Activated CD8-positive, alpha-beta memory T cell treated with anti-CD3 and anti-CD28 coated beads, Interleukin-2, amount 10 ng/mL, durations not matched to agents 7 days and 5 days (primary cell): ENCODE measurements around the gene ADRA1B. TPM values are rescaled to one million over a fixed set of nuclear protein-coding genes. Genes with fewer than 3 reads are reported as not detected.

Experiments used
- ATAC-seq: fragments of 150-1000 bp; cut with Tn5 transposase; one replicate; pipeline ENCODE4 v1.10.0; 2021; ENCODE audit warnings: moderate library complexity
- CTCF ChIA-PET: fragments of 350-600 bp; sonication (Branson Sonifier 250); formaldehyde crosslinking; loops from one replicate; lab custom pipeline; 2021; ENCODE audit warnings: antibody characterized with exemption; lab: Charles Lee
- DNase-seq: peaks from one replicate; pipeline ENCODE4 v3.0.0-alpha.2; 2020
- H3K27ac Mint-ChIP-seq: one replicate; pipeline ENCODE4 v1.8.0; 2021; ENCODE audit warnings: mild to moderate bottlenecking, mixed read lengths
- H3K27me3 Mint-ChIP-seq: one replicate; pipeline ENCODE4 v1.8.0; 2021; ENCODE audit warnings: mixed read lengths
- H3K36me3 Mint-ChIP-seq: one replicate; pipeline ENCODE4 v1.8.0; 2021; ENCODE audit warnings: mild to moderate bottlenecking, mixed read lengths
- H3K4me1 Mint-ChIP-seq: one replicate; pipeline ENCODE4 v1.8.0; 2021; ENCODE audit warnings: mixed read lengths
- H3K4me3 Mint-ChIP-seq: one replicate; pipeline ENCODE4 v1.8.0; 2021; ENCODE audit warnings: mild to moderate bottlenecking, moderate library complexity, mixed read lengths
- H3K9me3 Mint-ChIP-seq: one replicate; pipeline ENCODE4 v1.8.0; 2022; ENCODE audit warnings: low read depth, mixed read lengths
- total RNA-seq, 2 experiments: library from RNA; stranded (reverse); gene quantifications; one replicate each; pipeline ENCODE4 v1.2.3, GENCODE V29; 2021

The ADRA1B gene
- total RNA-seq, 2 experiments from 2014 or later = 0.49 TPM; not detected in 1

GRCh38 chr5:159921721-159922120 is 5.4 kb downstream of the ADRA1B start:
- H3K4me3 Mint-ChIP-seq = no peak overlapping the region
- CTCF ChIA-PET = interaction anchor here (1.3 kb wide), 1 partner anchor 15 kb away, joined by 3 read pairs; no protein-coding TSS in a partner anchor
- no peak overlapping the region for H3K27ac Mint-ChIP-seq
- no peaks in the 10 kb centered on the region for H3K4me1 Mint-ChIP-seq
- H3K9me3 Mint-ChIP-seq = no peaks in the 10 kb centered on the region
- peaks cover 47% of the 10 kb centered on the region for H3K27me3 Mint-ChIP-seq
- DNase-seq (no peak), ATAC-seq (no peak)
- H3K36me3 Mint-ChIP-seq = no peaks in the 10 kb centered on the region

GRCh38 chr5:159923008-159923407 is 6.7 kb downstream of the ADRA1B start:
- Mint-ChIP-seq H3K9me3 (no peaks in the 10 kb centered on the region), H3K27me3 (peaks cover 37% of the 10 kb centered on the region)
- no peak for DNase-seq

DNA sequence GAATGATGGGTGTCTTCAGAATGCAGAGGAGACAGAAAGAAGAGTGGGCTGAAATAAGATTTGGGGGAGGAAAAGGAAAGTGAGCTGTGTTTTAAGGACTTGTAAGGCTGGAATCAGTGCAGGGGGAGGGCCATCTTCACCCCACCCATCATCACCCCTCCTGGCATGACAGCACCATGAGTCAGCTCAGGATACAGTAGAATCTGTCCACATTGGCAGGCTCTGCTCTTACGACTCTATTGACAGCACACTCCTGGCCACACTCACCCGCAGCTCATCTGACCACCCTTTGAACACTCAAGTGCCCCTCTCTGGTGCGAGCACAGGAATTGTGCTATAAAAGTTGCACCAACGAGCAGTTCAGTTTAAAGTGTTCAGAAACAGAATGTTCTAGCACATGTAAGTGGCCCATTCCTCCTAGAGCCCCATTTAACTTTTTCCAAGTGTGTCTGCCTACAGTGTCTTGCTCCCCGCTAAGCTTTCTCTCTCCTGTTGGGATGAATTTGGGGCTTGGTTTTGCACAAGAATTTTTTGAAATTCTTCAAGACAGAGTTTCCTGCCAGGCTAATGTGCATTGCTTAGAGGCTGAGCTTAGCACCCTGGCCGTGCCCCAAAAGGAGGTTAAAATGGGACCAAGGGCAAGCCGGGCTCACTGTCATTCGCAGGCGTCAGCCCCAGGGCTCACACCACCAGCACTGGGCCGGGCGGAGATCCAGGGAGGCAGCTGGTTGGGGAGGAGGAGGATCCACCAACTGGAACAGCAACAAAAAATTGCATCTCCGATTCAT is 12.0 kb downstream of the ADRA1B start:
- H3K27me3 Mint-ChIP-seq = peaks cover 38% of the 10 kb centered on the region
- H3K27ac Mint-ChIP-seq = no peak overlapping the region
- ATAC-seq (no peak), DNase-seq (no peak)
- H3K36me3 Mint-ChIP-seq = no peaks in the 10 kb centered on the region
- no peaks in the 10 kb centered on the region for H3K9me3 Mint-ChIP-seq
- CTCF ChIA-PET = no interaction called here
- H3K4me3 Mint-ChIP-seq = no peak overlapping the region
- H3K4me1 Mint-ChIP-seq = peaks cover 4% of the 10 kb centered on the region

More at GRCh38 chr5:159923008-159923407, 6.7 kb downstream of the ADRA1B start:
- H3K4me3 Mint-ChIP-seq = no peak overlapping the region
- ATAC-seq = no peak
- CTCF ChIA-PET = no interaction called here
- H3K27ac Mint-ChIP-seq = no peak overlapping the region
- no peaks in the 10 kb centered on the region for H3K4me1 Mint-ChIP-seq
- no peaks in the 10 kb centered on the region for H3K36me3 Mint-ChIP-seq

DNA sequence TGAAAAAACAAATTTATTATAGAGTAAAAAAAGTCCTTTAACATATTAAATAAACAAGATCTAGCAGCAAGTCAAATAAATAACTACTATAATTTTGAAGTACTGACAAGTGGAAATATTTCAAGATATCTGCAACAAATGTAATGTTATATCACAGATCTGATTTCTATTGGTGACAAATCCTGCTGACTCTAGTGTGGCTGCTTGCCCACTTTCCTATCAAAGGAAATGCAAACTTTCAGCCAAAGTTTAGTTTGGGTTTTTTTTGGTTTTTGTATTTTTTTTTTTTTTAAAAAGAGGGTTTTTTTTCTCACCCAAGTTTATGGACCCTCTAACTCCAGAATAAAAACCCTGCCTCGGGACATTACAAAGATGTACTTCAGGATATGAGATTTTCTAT is 12.9 kb downstream of the ADRA1B start:
- Mint-ChIP-seq H3K27me3 (peaks cover 42% of the 10 kb centered on the region), H3K4me1 (peaks cover 10% of the 10 kb centered on the region)

DNA sequence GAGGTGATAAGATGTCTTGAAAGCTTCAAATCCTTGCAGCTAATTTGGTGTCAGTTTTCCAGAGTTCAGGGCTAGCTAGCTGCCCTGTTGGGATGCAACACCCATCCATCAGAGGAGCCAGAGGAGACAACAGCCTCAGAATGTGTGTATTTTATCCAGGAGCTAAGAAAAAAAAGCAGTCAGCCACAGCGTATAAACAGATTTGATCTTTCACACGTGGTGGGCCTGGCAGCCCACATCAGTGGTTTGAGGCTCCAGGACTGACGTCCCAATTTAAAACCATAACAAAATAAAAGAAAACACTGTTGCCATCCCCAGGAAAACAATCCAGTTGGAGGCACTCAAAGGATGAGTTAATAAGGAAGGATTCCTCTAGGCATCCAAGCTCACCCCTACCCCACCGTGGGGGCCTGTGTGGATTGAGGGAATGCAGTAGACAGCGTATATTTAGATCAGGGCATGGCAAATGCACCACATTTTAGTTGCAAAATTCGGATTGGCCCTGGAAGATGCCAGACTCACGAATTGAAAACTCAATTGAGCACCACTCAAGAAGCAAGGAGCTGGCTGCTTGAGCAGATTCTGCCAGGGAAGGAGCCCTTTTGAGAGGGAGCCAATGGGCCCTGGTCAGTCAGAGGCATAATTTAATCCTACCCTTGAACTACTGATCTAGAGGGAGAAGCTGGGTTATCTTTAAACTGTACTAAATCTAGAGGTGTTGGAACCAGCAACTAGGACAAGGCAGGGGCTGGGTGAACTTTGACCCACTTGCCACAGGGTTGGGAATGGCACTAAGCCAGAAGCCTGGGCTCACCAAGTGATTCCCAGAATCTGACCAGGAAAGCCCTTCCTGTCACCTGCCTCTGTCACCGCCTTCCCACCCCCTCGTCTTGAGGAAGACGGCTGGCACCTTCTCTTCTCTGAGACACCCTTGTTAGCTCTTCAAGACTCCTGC is 17.5 kb downstream of the ADRA1B start:
- no peak overlapping the region for H3K27ac Mint-ChIP-seq
- H3K4me3 Mint-ChIP-seq = no peak overlapping the region
- CTCF ChIA-PET = interaction anchor here (0.5 to 1.4 kb wide), 3 partner anchors 18 to 1238 kb away, joined by 3 to 5 read pairs (median 3); no protein-coding TSS in a partner anchor
- no peaks in the 10 kb centered on the region for H3K9me3 Mint-ChIP-seq
- DNase-seq (peak; percentile 56), ATAC-seq (peak; percentile 20)
- no peaks in the 10 kb centered on the region for H3K36me3 Mint-ChIP-seq
- H3K27me3 Mint-ChIP-seq = peaks cover 40% of the 10 kb centered on the region
- peaks cover 10% of the 10 kb centered on the region for H3K4me1 Mint-ChIP-seq

More for the DNA sequence above, 12.9 kb downstream of the ADRA1B start:
- Mint-ChIP-seq H3K27ac (no peak overlapping the region), H3K36me3 (no peaks in the 10 kb centered on the region), H3K9me3 (no peaks in the 10 kb centered on the region), H3K4me3 (no peak overlapping the region)
- no peak for DNase-seq
- CTCF ChIA-PET = no interaction called here
- no peak for ATAC-seq

- H3K27ac Mint-ChIP-seq = no peak overlapping the region
- H3K9me3 Mint-ChIP-seq = no peaks in the 10 kb centered on the region
These were observed 19.7 kb downstream of the ADRA1B start for GRCh38 chr5:159935946-159936345.

GRCh38 chr5:159936686-159937329 is 20.5 kb downstream of the ADRA1B start:
- Mint-ChIP-seq H3K4me1 (peaks cover 10% of the 10 kb centered on the region), H3K36me3 (no peaks in the 10 kb centered on the region), H3K9me3 (no peaks in the 10 kb centered on the region), H3K27ac (no peak overlapping the region), H3K27me3 (peaks cover 47% of the 10 kb centered on the region), H3K4me3 (no peak overlapping the region)
- CTCF ChIA-PET = interaction anchor here (0.8 kb wide), 1 partner anchor 15 kb away, joined by 3 read pairs; no protein-coding TSS in a partner anchor
- DNase-seq = no peak
- ATAC-seq = no peak

More at GRCh38 chr5:159935946-159936345, 19.7 kb downstream of the ADRA1B start:
- Mint-ChIP-seq H3K4me3 (no peak overlapping the region), H3K27me3 (peaks cover 48% of the 10 kb centered on the region), H3K4me1 (peaks cover 10% of the 10 kb centered on the region), H3K36me3 (no peaks in the 10 kb centered on the region)
- DNase-seq = no peak
- CTCF ChIA-PET = no interaction called here
- no peak for ATAC-seq

- CTCF ChIA-PET = no interaction called here
- Mint-ChIP-seq H3K27ac (no peak overlapping the region), H3K36me3 (no peaks in the 10 kb centered on the region), H3K4me1 (peaks cover 10% of the 10 kb centered on the region), H3K27me3 (peaks cover 46% of the 10 kb centered on the region), H3K4me3 (no peak overlapping the region), H3K9me3 (no peaks in the 10 kb centered on the region)
- DNase-seq = no peak
- ATAC-seq = no peak
These were observed 21.3 kb downstream of the ADRA1B start for GRCh38 chr5:159937580-159937979.

DNA sequence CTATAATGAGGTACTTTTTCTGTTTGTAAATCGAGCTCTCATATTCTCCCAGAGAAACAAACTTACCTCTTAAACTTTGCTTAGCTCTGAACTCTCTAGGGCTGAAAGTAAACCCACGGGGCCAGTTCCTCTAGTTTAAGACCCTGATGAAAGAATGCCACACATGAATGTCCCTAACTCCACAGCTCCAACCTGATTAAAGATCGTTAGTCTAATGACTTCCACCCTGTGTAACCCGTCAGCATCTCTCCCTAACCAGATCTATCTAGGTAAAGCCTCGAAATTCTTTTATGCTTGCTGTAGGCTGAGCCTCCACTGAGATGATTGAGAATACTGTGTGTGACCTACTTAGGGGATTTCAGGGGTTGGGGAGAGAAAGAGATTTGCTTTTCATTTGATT is 27.0 kb downstream of the ADRA1B start:
- peaks cover 5% of the 10 kb centered on the region for H3K4me1 Mint-ChIP-seq
- no peak for ATAC-seq
- no peak for DNase-seq
- H3K27me3 Mint-ChIP-seq = peaks cover 43% of the 10 kb centered on the region
- H3K27ac Mint-ChIP-seq = no peak overlapping the region
- CTCF ChIA-PET = no interaction called here
- no peak overlapping the region for H3K4me3 Mint-ChIP-seq
- H3K36me3 Mint-ChIP-seq = no peaks in the 10 kb centered on the region
- H3K9me3 Mint-ChIP-seq = peaks cover 3% of the 10 kb centered on the region

- no peak overlapping the region for H3K27ac Mint-ChIP-seq
- no peak overlapping the region for H3K4me3 Mint-ChIP-seq
- peaks cover 3% of the 10 kb centered on the region for H3K9me3 Mint-ChIP-seq
- H3K4me1 Mint-ChIP-seq = peaks cover 5% of the 10 kb centered on the region
- CTCF ChIA-PET = no interaction called here
- H3K36me3 Mint-ChIP-seq = no peaks in the 10 kb centered on the region
- peaks cover 43% of the 10 kb centered on the region for H3K27me3 Mint-ChIP-seq
- DNase-seq = no peak
- ATAC-seq = no peak
These were observed 27.8 kb downstream of the ADRA1B start for GRCh38 chr5:159944056-159944600.

GRCh38 chr5:159945359-159945758 is 29.1 kb downstream of the ADRA1B start:
- DNase-seq (no peak), ATAC-seq (no peak)
- Mint-ChIP-seq H3K4me3 (no peak overlapping the region), H3K27ac (no peak overlapping the region), H3K4me1 (peaks cover 5% of the 10 kb centered on the region), H3K9me3 (peaks cover 3% of the 10 kb centered on the region), H3K27me3 (peaks cover 42% of the 10 kb centered on the region), H3K36me3 (no peaks in the 10 kb centered on the region)
- CTCF ChIA-PET = no interaction called here

- H3K27ac Mint-ChIP-seq = no peak overlapping the region
- peaks cover 33% of the 10 kb centered on the region for H3K27me3 Mint-ChIP-seq
- H3K9me3 Mint-ChIP-seq = peaks cover 3% of the 10 kb centered on the region
- H3K36me3 Mint-ChIP-seq = no peaks in the 10 kb centered on the region
- CTCF ChIA-PET = interaction anchor here (0.5 kb wide), 1 partner anchor 350 kb away, joined by 3 read pairs; no protein-coding TSS in a partner anchor
- H3K4me1 Mint-ChIP-seq = peaks cover 5% of the 10 kb centered on the region
- no peak for DNase-seq
- ATAC-seq = no peak
- no peak overlapping the region for H3K4me3 Mint-ChIP-seq
These were observed 31.6 kb downstream of the ADRA1B start for GRCh38 chr5:159947708-159948358.
